ENCODE data around the gene CATSPERE. TPM values are rescaled to one million over a fixed set of nuclear protein-coding genes. Genes with fewer than 3 reads are reported as not detected.

Gene CATSPERE
- total RNA-seq, 1 donor from 2014 or later: 1.1 TPM

DNA sequence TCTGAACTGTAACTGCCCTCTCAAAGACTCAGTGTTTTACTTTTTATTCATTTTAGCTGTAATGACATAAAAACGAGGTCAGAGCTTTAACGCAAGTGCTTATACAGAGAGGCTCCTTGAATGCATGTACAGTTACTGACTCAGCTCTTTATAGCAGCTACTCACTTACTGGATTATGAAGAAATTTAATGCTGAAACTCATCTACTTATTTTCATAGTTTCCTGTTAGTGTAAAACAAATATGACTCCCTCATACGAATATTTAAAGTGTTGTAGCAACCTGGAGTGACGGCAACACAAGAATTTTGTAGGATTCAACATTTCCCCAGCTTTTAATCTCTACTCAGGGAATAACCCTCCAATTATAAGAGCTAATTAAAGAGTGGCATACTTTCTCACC is 42.0 kb upstream of the CATSPERE start:
- TF ChIP-seq, protein P1, sequence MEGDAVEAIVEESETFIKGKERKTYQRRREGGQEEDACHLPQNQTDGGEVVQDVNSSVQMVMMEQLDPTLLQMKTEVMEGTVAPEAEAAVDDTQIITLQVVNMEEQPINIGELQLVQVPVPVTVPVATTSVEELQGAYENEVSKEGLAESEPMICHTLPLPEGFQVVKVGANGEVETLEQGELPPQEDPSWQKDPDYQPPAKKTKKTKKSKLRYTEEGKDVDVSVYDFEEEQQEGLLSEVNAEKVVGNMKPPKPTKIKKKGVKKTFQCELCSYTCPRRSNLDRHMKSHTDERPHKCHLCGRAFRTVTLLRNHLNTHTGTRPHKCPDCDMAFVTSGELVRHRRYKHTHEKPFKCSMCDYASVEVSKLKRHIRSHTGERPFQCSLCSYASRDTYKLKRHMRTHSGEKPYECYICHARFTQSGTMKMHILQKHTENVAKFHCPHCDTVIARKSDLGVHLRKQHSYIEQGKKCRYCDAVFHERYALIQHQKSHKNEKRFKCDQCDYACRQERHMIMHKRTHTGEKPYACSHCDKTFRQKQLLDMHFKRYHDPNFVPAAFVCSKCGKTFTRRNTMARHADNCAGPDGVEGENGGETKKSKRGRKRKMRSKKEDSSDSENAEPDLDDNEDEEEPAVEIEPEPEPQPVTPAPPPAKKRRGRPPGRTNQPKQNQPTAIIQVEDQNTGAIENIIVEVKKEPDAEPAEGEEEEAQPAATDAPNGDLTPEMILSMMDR (IDR thresholded peaks at IDR 0.05): no peak
- ChIA-PET POLR2A (no interaction called here), CTCF (no interaction called here)
- Mint-ChIP-seq H3K4me3 (no peak overlapping the region), H3K27me3 (no peaks in the 10 kb centered on the region), H3K4me1 (no peaks in the 10 kb centered on the region), H3K36me3 (ENCODE audit: low read depth) (peaks cover 80% of the 10 kb centered on the region), H3K27ac (no peak overlapping the region), H3K9me3 (no peaks in the 10 kb centered on the region)
- intact Hi-C loops (cut with micrococcal nuclease): no loop called here
- ATAC-seq (ENCODE audit: low read depth): no peak
- no peak for DNase-seq

DNA sequence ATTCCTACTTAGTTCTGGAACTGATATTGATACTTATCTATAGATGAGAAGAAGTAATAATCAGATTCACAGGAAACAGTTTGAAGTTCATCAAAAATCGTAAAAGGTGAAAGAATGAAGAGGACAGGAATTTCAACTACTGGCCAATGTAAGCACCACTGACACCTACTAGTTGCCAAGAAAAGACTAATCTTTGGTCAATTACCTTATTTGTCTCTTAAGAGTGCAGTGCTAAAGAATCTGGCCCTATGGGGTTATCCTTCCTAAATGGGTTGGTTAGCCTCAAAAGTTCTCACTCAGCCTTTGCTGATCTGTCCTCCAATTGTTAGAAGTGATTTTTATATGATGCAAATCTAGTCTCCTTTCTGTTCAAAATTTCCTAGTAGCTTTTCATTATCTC is 38.9 kb upstream of the CATSPERE start:
- TF ChIP-seq, protein P1 (IDR thresholded peaks at IDR 0.05): no peak
- POLR2A ChIA-PET: no interaction called here
- intact Hi-C loops (cut with micrococcal nuclease): no loop called here
- Mint-ChIP-seq H3K4me3 (no peak overlapping the region), H3K27ac (no peak overlapping the region), H3K27me3 (no peaks in the 10 kb centered on the region), H3K4me1 (no peaks in the 10 kb centered on the region), H3K36me3 (ENCODE audit: low read depth) (peaks cover 67% of the 10 kb centered on the region), H3K9me3 (no peaks in the 10 kb centered on the region)
- DNase-seq (no peak), ATAC-seq (ENCODE audit: low read depth) (no peak)
- CTCF ChIA-PET: no interaction called here

DNA sequence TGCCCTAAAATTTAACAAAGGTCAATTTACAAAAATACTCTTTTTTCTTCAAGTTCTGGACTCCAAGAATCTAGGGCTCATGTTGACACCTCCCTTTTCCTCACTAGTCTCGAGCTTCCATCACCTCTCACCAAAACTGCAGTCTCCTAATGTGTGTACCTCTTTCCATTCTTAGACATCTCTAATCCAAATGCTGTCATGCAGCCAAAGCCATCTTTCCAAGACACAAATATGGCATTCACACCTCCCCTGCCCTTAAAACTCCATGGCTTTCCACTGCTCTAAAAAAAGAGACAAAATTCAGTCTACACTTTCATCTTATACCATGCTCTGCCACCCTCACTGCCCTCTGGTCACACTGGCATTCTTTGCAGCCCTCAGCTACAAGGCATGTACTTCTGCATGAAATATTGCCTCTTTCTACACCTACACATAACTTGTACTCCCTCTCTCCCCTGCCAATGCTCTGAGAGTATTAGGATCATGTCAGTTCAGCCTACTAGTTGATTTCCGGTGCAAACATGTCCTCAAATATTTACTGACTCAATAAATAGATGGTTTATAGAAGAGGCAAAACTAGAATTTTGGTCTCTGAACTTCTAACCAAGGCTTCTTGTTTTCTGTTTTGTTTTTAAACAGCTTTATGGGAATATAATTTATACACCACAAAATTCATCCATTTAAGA is 36.3 kb upstream of the CATSPERE start:
- Mint-ChIP-seq H3K36me3 (ENCODE audit: low read depth) (peaks cover 58% of the 10 kb centered on the region), H3K4me1 (peaks cover 5% of the 10 kb centered on the region), H3K9me3 (no peaks in the 10 kb centered on the region), H3K4me3 (no peak overlapping the region), H3K27me3 (no peaks in the 10 kb centered on the region), H3K27ac (no peak overlapping the region)
- ChIA-PET POLR2A (no interaction called here), CTCF (no interaction called here)
- ATAC-seq (ENCODE audit: low read depth) (no peak), DNase-seq (no peak)
- TF ChIP-seq, protein P1 (IDR thresholded peaks at IDR 0.05): no peak
- intact Hi-C loops (cut with micrococcal nuclease): no loop called here

DNA sequence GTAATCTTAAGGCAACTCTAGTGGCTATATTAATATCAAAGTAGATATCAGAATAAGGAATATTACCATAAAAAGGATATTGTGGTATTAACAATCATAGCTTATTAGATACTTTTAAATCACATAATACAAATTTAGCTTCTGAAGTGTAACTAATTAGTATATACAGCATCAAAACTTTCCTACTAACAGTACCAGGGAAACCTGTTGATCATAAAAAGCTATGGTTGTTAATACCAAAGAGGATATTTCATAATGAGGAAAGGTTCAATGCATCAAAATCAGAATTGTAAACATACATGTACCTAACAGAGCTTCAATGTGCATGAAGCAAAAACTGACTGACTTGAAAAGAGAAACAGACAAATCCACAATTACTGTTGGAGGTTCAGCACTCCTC is 33.4 kb upstream of the CATSPERE start:
- POLR2A ChIA-PET: no interaction called here
- no peak for ATAC-seq (ENCODE audit: low read depth)

DNA sequence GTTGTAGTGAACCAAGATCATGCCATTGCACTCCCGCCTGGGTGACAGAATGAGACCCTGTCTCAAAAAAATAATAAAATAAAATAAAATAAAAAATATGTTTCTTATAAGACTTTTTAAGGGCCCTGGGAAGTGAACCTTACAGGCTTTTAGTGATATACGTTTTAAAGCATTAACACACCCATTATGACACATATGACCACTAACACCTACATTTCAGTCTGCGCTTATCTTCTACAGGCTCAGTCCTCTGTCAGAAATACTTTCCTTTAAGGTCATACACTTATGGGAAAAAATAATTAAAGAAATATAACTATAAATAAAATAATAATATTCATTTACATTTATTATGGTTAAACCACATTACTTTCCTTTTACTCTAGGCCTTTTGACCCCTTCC is 31.3 kb upstream of the CATSPERE start:
- Mint-ChIP-seq H3K36me3 (ENCODE audit: low read depth) (peaks cover 49% of the 10 kb centered on the region), H3K9me3 (no peaks in the 10 kb centered on the region), H3K27me3 (no peaks in the 10 kb centered on the region), H3K4me1 (peaks cover 5% of the 10 kb centered on the region), H3K4me3 (no peak overlapping the region), H3K27ac (no peak overlapping the region)
- intact Hi-C loops (cut with micrococcal nuclease): no loop called here
- DNase-seq (no peak), ATAC-seq (ENCODE audit: low read depth) (no peak)
- CTCF ChIA-PET: no interaction called here
- TF ChIP-seq, protein P1 (IDR thresholded peaks at IDR 0.05): no peak
- POLR2A ChIA-PET: no interaction called here

More for the DNA sequence above, 33.4 kb upstream of the CATSPERE start:
- DNase-seq: no peak
- Mint-ChIP-seq H3K36me3 (ENCODE audit: low read depth) (peaks cover 57% of the 10 kb centered on the region), H3K27me3 (no peaks in the 10 kb centered on the region), H3K4me1 (peaks cover 5% of the 10 kb centered on the region), H3K4me3 (no peak overlapping the region), H3K27ac (no peak overlapping the region), H3K9me3 (no peaks in the 10 kb centered on the region)
- CTCF ChIA-PET: no interaction called here
- TF ChIP-seq, protein P1 (IDR thresholded peaks at IDR 0.05): no peak
- intact Hi-C loops (cut with micrococcal nuclease): no loop called here

Measured in activated B cell treated with CpG ODN at 0.5 μM for 24 hours (primary cell).